HL-60 (cell line): ENCODE measurements around the gene SPSB3.

Experiments used
- DNase-seq, 2 experiments: peaks; one replicate each; pipeline ENCODE4 v3.0.0-alpha.2; 2010 to 2020; ENCODE audit warnings: low read depth in 1 of 2, low spot score in 1 of 2
- H3K27ac ChIP-seq: fragments of 250-450 bp; sonication (Bioruptor Pico); replicated peaks from 2 replicates; pipeline ENCODE4 v1.5.1; 2020; ENCODE audit warnings: mild to moderate bottlenecking, moderate library complexity
- H3K27me3 ChIP-seq: fragments of 250-450 bp; sonication (Bioruptor Pico); 2 replicates; pipeline ENCODE4 v1.5.1; 2021; ENCODE audit warnings: mild to moderate bottlenecking, moderate library complexity; ENCODE audit not compliant: insufficient read depth, poor library complexity, severe bottlenecking
- H3K4me3 ChIP-seq: replicated peaks from 2 replicates; pipeline ENCODE4 v1.5.1; 2011; ENCODE audit warnings: mild to moderate bottlenecking, control low read depth, low read length; ENCODE audit not compliant: insufficient read depth
- CTCF ChIP-seq: IDR thresholded peaks from one replicate; pipeline ENCODE4 v1.5.1; 2011; ENCODE audit warnings: low read length, control low read depth, inconsistent platforms; ENCODE audit not compliant: insufficient read depth
- GABPA ChIP-seq: IDR thresholded peaks from 2 replicates; pipeline ENCODE4 v1.6.1; 2012; ENCODE audit warnings: low read depth
- POLR2AphosphoS5 ChIP-seq: IDR thresholded peaks from 2 replicates; pipeline ENCODE4 v1.6.1; 2012; ENCODE audit warnings: low read depth
- REST ChIP-seq: IDR thresholded peaks from 2 replicates; pipeline ENCODE4 v1.6.1; 2012; ENCODE audit warnings: low read depth; ENCODE audit not compliant: insufficient replicate concordance
- SPI1 ChIP-seq: IDR thresholded peaks from 2 replicates; pipeline ENCODE4 v1.6.1; 2012; ENCODE audit warnings: low read depth, mild to moderate bottlenecking, borderline replicate concordance

SPSB3 gene

GRCh38 chr16:1744338-1744840 lies 38.0 kb downstream of the SPSB3 start:
- no peak overlapping the region for H3K4me3 ChIP-seq
- H3K27me3 ChIP-seq: no peaks in the 10 kb centered on the region
- no peak overlapping the region for H3K27ac ChIP-seq
- no peak for TF ChIP-seq GABPA
- TF ChIP-seq SPI1: no peak
- no peak for DNase-seq

GRCh38 chr16:1743376-1744337 lies 38.7 kb downstream of the SPSB3 start:
- no peak for TF ChIP-seq SPI1
- DNase-seq: no peak
- H3K27ac ChIP-seq: no peak overlapping the region
- H3K27me3 ChIP-seq: no peaks in the 10 kb centered on the region
- H3K4me3 ChIP-seq: no peak overlapping the region

- Histone ChIP-seq H3K4me3 (no peak overlapping the region), H3K27ac (no peak overlapping the region), H3K27me3 (no peaks in the 10 kb centered on the region)
- DNase-seq: no peak
- TF ChIP-seq SPI1 (no peak), GABPA (no peak), REST (no peak), CTCF (no peak), POLR2AphosphoS5 (no peak)
Observed at GRCh38 chr16:1741553-1742165, 40.7 kb downstream of the SPSB3 start.

- H3K27me3 ChIP-seq: no peaks in the 10 kb centered on the region
Observed at GRCh38 chr16:1740781-1741490, 41.4 kb downstream of the SPSB3 start.

More at GRCh38 chr16:1740781-1741490, 41.4 kb downstream of the SPSB3 start:
- TF ChIP-seq CTCF (no peak), GABPA (no peak)
- no peak overlapping the region for H3K27ac ChIP-seq
- H3K4me3 ChIP-seq: no peak overlapping the region
- DNase-seq: no peak
